IMR-90 (cell line): Measurements from ENCODE around the gene OSBPL2. TPM values are rescaled to one million over a fixed set of nuclear protein-coding genes. Genes with fewer than 3 reads are reported as not detected.

ENCODE experiments used
- ATAC-seq: fragments of 200-7000 bp; cut with Tn5 transposase; 2 replicates; pipeline ENCODE4 v1.9.1; 2020; ENCODE audit warnings: low read depth, mild to moderate bottlenecking, moderate library complexity
- BruUV-seq: library from RNA; stranded (reverse); fragments of 400-500 nt; replicated peaks from 2 replicates; lab custom pipeline; 2021; lab: Mats Ljungman, UMichigan
- CTCF ChIA-PET: fragments of 300-600 bp; formaldehyde crosslinking; extraction: SDS; loops from one replicate; lab custom pipeline; 2021; ENCODE audit warnings: antibody characterized with exemption; lab: Yijun Ruan, JAX
- POLR2A ChIA-PET: fragments of 300-600 bp; sonication (Branson Sonifier 250); formaldehyde crosslinking; loops from one replicate; lab custom pipeline; 2022; ENCODE audit warnings: antibody characterized with exemption; ENCODE audit not compliant: unreplicated experiment; lab: Charles Lee
- DNase-seq: peaks from one replicate; pipeline ENCODE4 v3.0.0; 2013
- H2AFZ ChIP-seq: replicated peaks from 2 replicates; pipeline ENCODE3; 2013; ENCODE audit warnings: low read length, mild to moderate bottlenecking; ENCODE audit not compliant: poor library complexity
- H2AK5ac ChIP-seq: 2 replicates; pipeline ENCODE4 v1.6.1; 2013; ENCODE audit warnings: low read depth, low read length, inconsistent platforms
- H2AK9ac ChIP-seq: replicated peaks from 2 replicates; pipeline ENCODE3; 2013; ENCODE audit warnings: mild to moderate bottlenecking, low read depth, low read length, moderate library complexity; ENCODE audit not compliant: poor library complexity
- H2BK120ac ChIP-seq: 2 replicates; pipeline ENCODE4 v1.6.1; 2013; ENCODE audit warnings: low read depth, low read length, inconsistent platforms
- H2BK15ac ChIP-seq: 3 replicates; pipeline ENCODE4 v1.6.1; 2013; ENCODE audit warnings: low read depth, low read length, inconsistent platforms
- H2BK20ac ChIP-seq: 2 replicates; pipeline ENCODE4 v1.6.1; 2013; ENCODE audit warnings: low read depth, mild to moderate bottlenecking, inconsistent platforms, low read length, moderate library complexity
- H2BK5ac ChIP-seq: 2 replicates; pipeline ENCODE4 v1.6.1; 2013; ENCODE audit warnings: mild to moderate bottlenecking, low read depth, low read length, inconsistent platforms; ENCODE audit not compliant: poor library complexity, severe bottlenecking
- H3K14ac ChIP-seq: replicated peaks from 2 replicates; pipeline ENCODE4 v1.6.1; 2013; ENCODE audit warnings: low read depth, low read length, inconsistent platforms
- H3K18ac ChIP-seq: 2 replicates; pipeline ENCODE4 v1.6.1; 2013; ENCODE audit warnings: low read depth, low read length, control low read depth
- H3K23ac ChIP-seq: 2 replicates; pipeline ENCODE4 v1.6.1; 2013; ENCODE audit warnings: low read depth, low read length, inconsistent platforms
- H3K27ac ChIP-seq: 2 replicates; pipeline ENCODE4 v1.5.1; 2013; ENCODE audit warnings: mild to moderate bottlenecking, control low read depth, low read length; ENCODE audit not compliant: insufficient read depth
- H3K27me3 ChIP-seq: 2 replicates; pipeline ENCODE4 v1.6.1; 2013; ENCODE audit warnings: low read length; ENCODE audit not compliant: control insufficient read depth, insufficient read depth
- H3K36me3 ChIP-seq: 2 replicates; pipeline ENCODE4 v1.6.1; 2013; ENCODE audit warnings: low read length, mixed read lengths; ENCODE audit not compliant: control insufficient read depth, insufficient read depth
- H3K4ac ChIP-seq: 2 replicates; pipeline ENCODE4 v1.6.1; 2013; ENCODE audit warnings: low read depth, low read length, inconsistent platforms
- H3K4me1 ChIP-seq: 2 replicates; pipeline ENCODE4 v1.6.1; 2013; ENCODE audit warnings: low read length, mixed read lengths; ENCODE audit not compliant: control insufficient read depth, insufficient read depth
- H3K4me2 ChIP-seq: 2 replicates; pipeline ENCODE4 v1.6.1; 2013; ENCODE audit warnings: low read depth, mild to moderate bottlenecking, control low read depth, low read length, moderate library complexity
- H3K4me3 ChIP-seq: 2 replicates; pipeline ENCODE4 v1.5.1; 2013; ENCODE audit warnings: low read depth, mild to moderate bottlenecking, control low read depth, low read length, moderate library complexity; ENCODE audit not compliant: insufficient read depth
- H3K56ac ChIP-seq: 2 replicates; pipeline ENCODE4 v1.6.1; 2013; ENCODE audit warnings: low read length, inconsistent platforms; ENCODE audit not compliant: insufficient read depth; ENCODE audit errors: extremely low read depth
- H3K79me1 ChIP-seq, 2 experiments: 2 replicates each; pipeline ENCODE4 v1.6.1; 2013; ENCODE audit warnings: low read length in 2 of 2, inconsistent platforms in 1 of 2, low read depth in 1 of 2
- H3K9ac ChIP-seq: 2 replicates; pipeline ENCODE4 v1.6.1; 2013; ENCODE audit warnings: low read depth, low read length, control low read depth
- H3K9me1 ChIP-seq: 2 replicates; pipeline ENCODE4 v1.6.1; 2013; ENCODE audit warnings: low read length, inconsistent platforms; ENCODE audit not compliant: insufficient read depth
- H3K9me3 ChIP-seq: 2 replicates; pipeline ENCODE4 v1.6.1; 2013; ENCODE audit warnings: low read length; ENCODE audit not compliant: control insufficient read depth, insufficient read depth
- H4K20me1 ChIP-seq: 2 replicates; pipeline ENCODE4 v1.6.1; 2013; ENCODE audit warnings: low read length, inconsistent platforms; ENCODE audit not compliant: insufficient read depth
- H4K5ac ChIP-seq: 2 replicates; pipeline ENCODE4 v1.6.1; 2013; ENCODE audit warnings: mild to moderate bottlenecking, low read depth, low read length, control low read depth
- H4K8ac ChIP-seq, 2 experiments: 2 replicates each; pipeline ENCODE4 v1.6.1; 2013; ENCODE audit warnings: low read depth in 2 of 2, low read length in 2 of 2, control low read depth in 1 of 2, inconsistent platforms in 1 of 2
- H4K91ac ChIP-seq: 2 replicates; pipeline ENCODE4 v1.6.1; 2013; ENCODE audit warnings: low read depth, low read length, inconsistent platforms; ENCODE audit not compliant: insufficient read depth
- CEBPB ChIP-seq: IDR thresholded peaks from 2 replicates; pipeline ENCODE4 v1.6.1; 2012; ENCODE audit warnings: low read depth, low read length, improper control_type of control experiment
- NFE2L2 ChIP-seq: fragments of 150-350 bp; IDR thresholded peaks from 2 replicates; pipeline ENCODE4 v1.6.1; 2016; ENCODE audit warnings: low read depth, mild to moderate bottlenecking, low read length
- RCOR1 ChIP-seq: IDR thresholded peaks from 2 replicates; pipeline ENCODE4 v1.6.1; 2012; ENCODE audit warnings: mild to moderate bottlenecking, low read length, improper control_type of control experiment; ENCODE audit not compliant: insufficient replicate concordance
- SMC3 ChIP-seq: fragments of 150-350 bp; IDR thresholded peaks from 2 replicates; pipeline ENCODE4 v1.6.1; 2016; ENCODE audit warnings: low read depth, mild to moderate bottlenecking, antibody characterized with exemption, low read length, moderate library complexity
- WGBS, 2 experiments: methylation state at CpG; one replicate each; pipeline versions ENCODE4 v1.1.5 to v1.1.7; 2013; ENCODE audit warnings: missing lambda C conversion rate in 2 of 2; ENCODE audit not compliant: insufficient read length in 1 of 2; ENCODE audit errors: extremely low coverage in 2 of 2; 5-methylcytosine and 5-hydroxymethylcytosine counted together
- dilution Hi-C: fragments of 300-500 bp; cut with HindIII; formaldehyde crosslinking; loops from one replicate; pipeline ENCODE4 v1.14.3; 2018; ENCODE audit warnings: low sequenced_read_pairs; ENCODE audit not compliant: unreplicated experiment
- in situ Hi-C: fragments of 300-500 bp; cut with MboI; formaldehyde crosslinking; loops from 3 replicates; pipeline ENCODE4 v1.14.3; 2019; ENCODE audit warnings: low sequenced_read_pairs, inconsistent platforms, mixed read lengths
- intact Hi-C: fragments of 100-400 bp; cut with micrococcal nuclease; formaldehyde crosslinking; loops from 2 replicates; pipeline ENCODE4 v1.10.0; 2022
- polyA plus RNA-seq, 3 experiments: library from polyadenylated mRNA; depleted of rRNA; stranded (reverse); fragments of >200 nt; gene quantifications; 2 replicates each; pipeline ENCODE4 v1.2.3, GENCODE V29; 2012; ENCODE audit warnings: low replicate concordance in 1 of 3
- total RNA-seq: library from RNA; depleted of rRNA; stranded (reverse); fragments of >200 nt; gene quantifications from 2 replicates; pipeline ENCODE4 v1.2.3, GENCODE V29; 2012

OSBPL2 gene
- total and polyA plus RNA-seq, 2 of the 4 experiments (the other 2 are of a cell fraction) = 19.3 to 27.6 TPM

- DNase-seq (no peak), ATAC-seq (no peak)
- Histone ChIP-seq H4K20me1 (no peaks in the 10 kb centered on the region; the same call in none of the 2 replicates), H3K36me3 (peaks cover 46% of the 10 kb centered on the region), H3K27me3 (no peaks in the 10 kb centered on the region), H3K4me1 (no peaks in the 10 kb centered on the region), H3K9ac (no peak overlapping the region), H3K9me1 (no peaks in the 10 kb centered on the region; the same call in 1 of the 2 replicates), H2BK15ac (no peak overlapping the region), H3K4me3 (no peak overlapping the region), H4K91ac (no peak overlapping the region), H4K5ac (no peak overlapping the region), H3K23ac (no peak overlapping the region), H2AFZ (no peak overlapping the region), H2BK120ac (no peak overlapping the region), H2BK5ac (no peak overlapping the region), H2AK5ac (no peak overlapping the region), H3K18ac (no peak overlapping the region), H2AK9ac (no peak overlapping the region), H2BK20ac (no peak overlapping the region), H3K27ac (no peak overlapping the region), H3K14ac (no peak overlapping the region), H3K56ac (no peak overlapping the region), H4K8ac (no peak overlapping the region), H3K79me1 (no peaks in the 10 kb centered on the region; a peak in 1 of 4 replicates), H3K4me2 (no peak overlapping the region), H3K9me3 (no peaks in the 10 kb centered on the region), H3K4ac (no peak overlapping the region)
- no TSS peak for BruUV-seq
- TF ChIP-seq CEBPB = no peak
- TF ChIP-seq SMC3 = no peak
- TF ChIP-seq NFE2L2 = no peak
- no peak for TF ChIP-seq RCOR1
- ChIA-PET CTCF (no interaction called here), POLR2A (no interaction called here)
- intact Hi-C loops = no loop called here
- dilution Hi-C loops = loop anchor here (25.0 kb wide), 1 partner anchor 93 kb away; the partner anchor contains the start of gene RPS21
- in situ Hi-C loops = loop anchor here (25.0 kb wide), 1 partner anchor 318 kb away; no protein-coding TSS in a partner anchor
- WGBS, 2 experiments = 80% methylated on average over 5 of the region's 9 CpGs; no CpG with 5 or more reads in 1 of the 2 experiments
These were observed 55.6 kb downstream of the OSBPL2 start for GRCh38 chr20:62293946-62294345.
